Keratinocyte (primary cell): ENCODE results near the gene GRHL3. TPM values are rescaled to one million over a fixed set of nuclear protein-coding genes. Genes with fewer than 3 reads are reported as not detected.

Source experiments
- DNase-seq: peaks from one replicate; pipeline ENCODE4 v3.0.0-alpha.2; 2011; ENCODE audit warnings: low read depth, missing footprints, low spot score
- FAIRE-seq: peaks from 2 replicates; lab custom pipeline; 2011; peaks lifted over from hg19 to GRCh38; lab: Jason Lieb, UNC
- H2AFZ ChIP-seq: 2 replicates; pipeline ENCODE4 v1.6.0; 2012; ENCODE audit warnings: low read length, control low read depth, inconsistent platforms; ENCODE audit not compliant: control insufficient read depth
- H3K27ac ChIP-seq: 2 replicates; pipeline ENCODE4 v1.5.1; 2011; ENCODE audit warnings: low read length; ENCODE audit not compliant: control insufficient read depth, insufficient read depth
- H3K27me3 ChIP-seq: 3 replicates; pipeline ENCODE4 v1.6.0; 2011; ENCODE audit warnings: low read length; ENCODE audit not compliant: control insufficient read depth, insufficient read depth; ENCODE audit errors: extremely low read depth
- H3K36me3 ChIP-seq, 2 experiments: 2 replicates in 1 of 2; 3 replicates in 1 of 2; pipeline ENCODE4 v1.5.1; 2011; ENCODE audit warnings: low read length in 2 of 2, mild to moderate bottlenecking in 1 of 2; ENCODE audit not compliant: control insufficient read depth in 2 of 2, insufficient read depth in 2 of 2; ENCODE audit errors: extremely low read depth in 1 of 2
- H3K4me1 ChIP-seq: 3 replicates; pipeline ENCODE4 v1.5.1; 2011; ENCODE audit warnings: low read length; ENCODE audit not compliant: control insufficient read depth, insufficient read depth; ENCODE audit errors: extremely low read depth
- H3K4me2 ChIP-seq: 3 replicates; pipeline ENCODE4 v1.6.0; 2011; ENCODE audit warnings: low read depth, low read length; ENCODE audit not compliant: control insufficient read depth, insufficient read depth; ENCODE audit errors: extremely low read depth
- H3K4me3 ChIP-seq, 3 experiments: fragments of 200-600 bp in 1 of 3; sonication (generic) in 1 of 3; 2 replicates in 2 of 3; 3 replicates in 1 of 3; pipeline ENCODE4 v1.5.1; 2011 to 2016; ENCODE audit warnings: low read length in 3 of 3, mild to moderate bottlenecking in 3 of 3, control low read depth in 2 of 3, inconsistent platforms in 1 of 3, low read depth in 1 of 3, mixed read lengths in 1 of 3, mixed run types in 1 of 3, moderate library complexity in 1 of 3; ENCODE audit not compliant: control insufficient read depth in 2 of 3, insufficient read depth in 2 of 3; ENCODE audit errors: extremely low read depth in 1 of 3
- H3K79me2 ChIP-seq: 2 replicates; pipeline ENCODE4 v1.6.0; 2012; ENCODE audit warnings: low read length; ENCODE audit not compliant: control insufficient read depth, insufficient read depth
- H3K9ac ChIP-seq: 3 replicates; pipeline ENCODE4 v1.6.0; 2011; ENCODE audit warnings: low read length; ENCODE audit not compliant: control insufficient read depth, insufficient read depth; ENCODE audit errors: extremely low read depth
- H3K9me1 ChIP-seq: 3 replicates; pipeline ENCODE4 v1.6.0; 2011; ENCODE audit warnings: low read length; ENCODE audit not compliant: control insufficient read depth, insufficient read depth; ENCODE audit errors: extremely low read depth
- H3K9me3 ChIP-seq: 2 replicates; pipeline ENCODE4 v1.5.1; 2012; ENCODE audit warnings: low read depth, low read length; ENCODE audit not compliant: control insufficient read depth
- H4K20me1 ChIP-seq: 3 replicates; pipeline ENCODE4 v1.6.0; 2011; ENCODE audit warnings: low read length; ENCODE audit not compliant: control insufficient read depth, insufficient read depth; ENCODE audit errors: extremely low read depth
- EZH2 ChIP-seq: IDR thresholded peaks from one replicate; pipeline ENCODE4 v1.6.1; 2012; ENCODE audit warnings: inconsistent platforms, mild to moderate bottlenecking, low read length, moderate library complexity
- dilution Hi-C: fragments of 300-500 bp; cut with MboI; formaldehyde crosslinking; loops from one replicate; pipeline ENCODE4 v1.7.0; 2020; ENCODE audit warnings: low sequenced_read_pairs; ENCODE audit not compliant: extremely low pct_ligation_motif_present
- polyA plus RNA-seq, 5 experiments: library from polyadenylated mRNA; depleted of rRNA in 3 of 5; stranded (reverse) in 3 of 5; stranded (forward) in 1 of 5; unstranded in 1 of 5; fragments of >200 nt; gene quantifications; 1 replicate in 1 of 5; 2 replicates in 3 of 5; 3 replicates in 1 of 5; pipeline versions ENCODE4 v1.2.1 to v1.2.3, GENCODE V29; 2011 to 2012; ENCODE audit warnings: missing spikeins in 2 of 5, low read depth in 1 of 5, low replicate concordance in 1 of 5
- TF ChIP-seq, protein P1 (sequence below), 3 experiments: IDR thresholded peaks in 1 of 3; conservative IDR thresholded peaks in 1 of 3; optimal IDR thresholded peaks in 1 of 3; 2 replicates in 2 of 3; 3 replicates in 1 of 3; pipeline versions ENCODE3 to v1.5.1; 2011; ENCODE audit warnings: low read length in 3 of 3, mild to moderate bottlenecking in 3 of 3, moderate library complexity in 2 of 3, control low read depth in 1 of 3, inconsistent platforms in 1 of 3; ENCODE audit not compliant: insufficient read depth in 2 of 3; ENCODE audit errors: extremely low read depth in 1 of 3

GRHL3 gene
- polyA plus RNA-seq, 1 donor (not counting 4 experiments of a cell fraction or from before 2014, with no cell fraction given): 13.0 TPM

- no peaks in the 10 kb centered on the region for H4K20me1 ChIP-seq
- TF ChIP-seq EZH2: no peak
- TF ChIP-seq, protein P1, sequence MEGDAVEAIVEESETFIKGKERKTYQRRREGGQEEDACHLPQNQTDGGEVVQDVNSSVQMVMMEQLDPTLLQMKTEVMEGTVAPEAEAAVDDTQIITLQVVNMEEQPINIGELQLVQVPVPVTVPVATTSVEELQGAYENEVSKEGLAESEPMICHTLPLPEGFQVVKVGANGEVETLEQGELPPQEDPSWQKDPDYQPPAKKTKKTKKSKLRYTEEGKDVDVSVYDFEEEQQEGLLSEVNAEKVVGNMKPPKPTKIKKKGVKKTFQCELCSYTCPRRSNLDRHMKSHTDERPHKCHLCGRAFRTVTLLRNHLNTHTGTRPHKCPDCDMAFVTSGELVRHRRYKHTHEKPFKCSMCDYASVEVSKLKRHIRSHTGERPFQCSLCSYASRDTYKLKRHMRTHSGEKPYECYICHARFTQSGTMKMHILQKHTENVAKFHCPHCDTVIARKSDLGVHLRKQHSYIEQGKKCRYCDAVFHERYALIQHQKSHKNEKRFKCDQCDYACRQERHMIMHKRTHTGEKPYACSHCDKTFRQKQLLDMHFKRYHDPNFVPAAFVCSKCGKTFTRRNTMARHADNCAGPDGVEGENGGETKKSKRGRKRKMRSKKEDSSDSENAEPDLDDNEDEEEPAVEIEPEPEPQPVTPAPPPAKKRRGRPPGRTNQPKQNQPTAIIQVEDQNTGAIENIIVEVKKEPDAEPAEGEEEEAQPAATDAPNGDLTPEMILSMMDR (optimal IDR thresholded peaks at IDR 0.05 in 1 of 3, IDR thresholded peaks at IDR 0.05 in 1 of 3, conservative IDR thresholded peaks at IDR 0.05 in 1 of 3; ENCODE audit: extremely low read depth in 1 of 3, insufficient read depth in 2 of 3, low read length in 3 of 3): no peak
- H3K36me3 ChIP-seq: no peaks in the 10 kb centered on the region
- peak overlapping the region; percentile 21 for H3K27ac ChIP-seq
- H2AFZ ChIP-seq: peak overlapping the region; percentile 5
- peaks cover 50% of the 10 kb centered on the region for H3K4me1 ChIP-seq
- peak; percentile 46 for FAIRE-seq
- H3K9ac ChIP-seq: peak overlapping the region; percentile 25
- H3K9me3 ChIP-seq: no peaks in the 10 kb centered on the region
- no peak for DNase-seq
- no peaks in the 10 kb centered on the region for H3K79me2 ChIP-seq
- H3K9me1 ChIP-seq: peaks cover 3% of the 10 kb centered on the region
- dilution Hi-C loops: no loop called here
- peak overlapping the region; percentile 24 for H3K4me2 ChIP-seq
- no peaks in the 10 kb centered on the region for H3K27me3 ChIP-seq
- H3K4me3 ChIP-seq: no peak overlapping the region
Measured at GRCh38 chr1:24315391-24315790, 3.8 kb upstream of the GRHL3 start.

- Histone ChIP-seq H3K9me3 (no peaks in the 10 kb centered on the region), H3K4me1 (peaks cover 62% of the 10 kb centered on the region), H3K4me3 (peak overlapping the region in 1 of 3 experiments; percentile 29), H3K27me3 (no peaks in the 10 kb centered on the region), H3K79me2 (no peaks in the 10 kb centered on the region), H2AFZ (no peak overlapping the region), H3K27ac (peak overlapping the region; percentile 92), H4K20me1 (no peaks in the 10 kb centered on the region), H3K9ac (peak overlapping the region; percentile 79), H3K9me1 (peaks cover 3% of the 10 kb centered on the region), H3K4me2 (peak overlapping the region; percentile 78), H3K36me3 (no peaks in the 10 kb centered on the region)
- dilution Hi-C loops: no loop called here
- DNase-seq: no peak
- FAIRE-seq: no peak
- TF ChIP-seq, protein P1 (optimal IDR thresholded peaks at IDR 0.05 in 1 of 3, IDR thresholded peaks at IDR 0.05 in 1 of 3, conservative IDR thresholded peaks at IDR 0.05 in 1 of 3; ENCODE audit: extremely low read depth in 1 of 3, insufficient read depth in 2 of 3, low read length in 3 of 3): peak in 1 of 3 experiments; percentile 46
- TF ChIP-seq EZH2: no peak
Measured at GRCh38 chr1:24316645-24317044, 2.5 kb upstream of the GRHL3 start.
